Epithelial cell of alveolus of lung (primary cell): ENCODE results near the gene NDUFA3. TPM values are rescaled to one million over a fixed set of nuclear protein-coding genes. Genes with fewer than 3 reads are reported as not detected.

Experiments used
- total RNA-seq: library from RNA; depleted of rRNA; stranded (reverse); fragments of >200 nt; gene quantifications from 2 replicates; pipeline ENCODE4 v1.2.1, GENCODE V29; 2015

The NDUFA3 gene
- total RNA-seq = 47.6 and 138 TPM in 2 replicates

GRCh38 chr19:54102421-54103169 lies at the start of gene NDUFA3:
Gene NDUFA3 (plus strand): TSS chr19:54102855. CDS start chr19:54102879, 24 bp downstream.

GRCh38 chr19:54063350-54064116 lies 39.1 kb upstream of the NDUFA3 start, which contains the start of gene VSTM1:
Gene VSTM1 (minus strand): TSS chr19:54063897. CDS start chr19:54063777, 120 bp downstream.

DNA sequence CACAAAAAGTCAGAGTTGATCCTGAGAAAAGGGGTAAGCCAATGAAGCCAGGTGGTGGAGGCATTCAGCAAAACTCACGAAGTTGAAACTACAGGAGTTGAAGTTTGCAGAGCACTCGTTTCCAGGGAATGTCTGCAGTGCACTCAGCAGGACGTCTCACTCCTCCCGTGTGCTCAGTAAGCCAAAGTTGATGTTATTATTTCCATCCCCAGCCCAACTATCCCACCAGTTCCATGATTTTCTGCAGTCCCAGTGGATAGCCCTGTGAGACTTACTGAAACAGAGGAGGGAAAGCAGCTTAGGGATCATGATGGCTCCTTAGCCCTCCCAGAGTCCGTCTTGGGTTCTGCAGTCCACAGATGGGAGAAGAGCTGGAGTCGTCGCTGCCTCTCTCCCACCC lies 21.6 kb upstream of the NDUFA3 start, which contains the start of gene TARM1:
TSS of gene TARM1 (minus strand) at position 334 of the 400 bp plus-strand sequence. CDS start at position 309, 25 bp downstream.

GRCh38 chr19:54100561-54100960 lies 2.1 kb upstream of the NDUFA3 start, which contains the start of gene OSCAR:
Gene OSCAR (minus strand): TSS chr19:54100803. CDS start chr19:54100792, 11 bp downstream.

DNA sequence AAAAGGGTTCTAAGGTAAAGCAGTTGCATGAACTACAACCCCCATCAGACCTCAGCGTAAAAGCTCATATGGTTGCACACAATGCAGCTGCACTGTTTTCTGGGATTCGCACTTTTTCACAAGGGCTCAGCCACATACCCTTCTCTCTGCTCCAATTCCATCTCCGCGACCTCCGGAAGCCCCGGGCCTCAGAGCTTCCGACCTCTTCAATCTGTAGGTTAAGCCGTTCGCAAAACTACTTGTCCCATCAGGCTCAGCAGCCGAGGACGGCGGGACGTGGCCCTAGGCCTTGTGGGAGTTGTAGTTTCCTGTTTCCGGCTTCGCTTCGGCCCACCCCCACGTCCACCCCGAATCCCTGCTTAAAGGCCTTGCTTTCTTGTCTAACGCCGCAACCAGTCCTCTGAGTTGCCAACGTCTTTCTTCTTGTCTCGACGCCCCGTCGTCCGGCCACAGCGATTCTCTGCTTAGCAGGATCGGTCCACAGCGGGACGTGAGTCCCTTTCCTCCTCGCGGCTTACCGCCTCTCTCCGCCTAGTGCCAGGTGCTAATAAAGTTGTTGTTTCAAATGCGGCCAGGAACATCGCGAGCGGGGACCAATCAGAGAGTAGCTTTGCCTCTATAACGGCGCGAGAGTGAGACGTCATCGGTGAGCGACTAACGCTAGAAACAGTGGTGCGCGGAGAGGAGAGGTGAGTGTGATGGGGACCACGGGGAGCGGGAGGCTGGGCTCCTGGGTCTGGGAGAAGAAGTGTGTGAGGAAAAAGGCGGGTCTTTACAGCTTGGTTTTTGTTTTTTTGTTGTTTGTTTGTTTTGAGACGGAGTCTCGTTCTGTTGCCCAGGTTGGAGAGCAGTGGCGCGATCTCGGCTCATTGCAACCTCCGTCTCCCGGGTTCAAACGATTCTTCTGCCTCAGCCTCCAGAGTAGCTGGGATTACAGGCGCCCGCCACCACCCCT lies 12.7 kb downstream of the NDUFA3 start, which contains the start of the genes PRPF31 and TFPT:
TSS of gene PRPF31 (plus strand) at position 646 of the 955 bp plus-strand sequence. CDS start 2,525 bp downstream, outside the sequence.
TSS of gene TFPT (minus strand) at position 549 of the 955 bp plus-strand sequence. CDS start at position 161, 388 bp downstream.

GRCh38 chr19:54137699-54138488 lies 35.2 kb downstream of the NDUFA3 start, which contains the start of gene CNOT3:
Gene CNOT3 (plus strand): TSS chr19:54137762. CDS start chr19:54142979, 5,217 bp downstream.

Other genes with a start within 250 kb of the NDUFA3 start
- gene MYADM, start 235.0 kb upstream of the NDUFA3 start, total RNA-seq = 46.7 and 102 TPM in 2 replicates
- under 0.01 TPM in 1 of 2 replicates, not detected in the other for gene PRKCG, start 220.7 kb upstream of the NDUFA3 start, total RNA-seq
- gene CACNG7, start 193.6 kb upstream of the NDUFA3 start, total RNA-seq = 4.7 and 8.8 TPM in 2 replicates
- gene CACNG8, start 139.9 kb upstream of the NDUFA3 start, total RNA-seq = 0.52 and 0.56 TPM in 2 replicates
- gene CACNG6, start 111.2 kb upstream of the NDUFA3 start, total RNA-seq = 3.6 and 6.7 TPM in 2 replicates
- gene VSTM1, start 39.0 kb upstream of the NDUFA3 start, total RNA-seq = not detected in 2 replicates
- not detected in 2 replicates for gene TARM1, start 21.5 kb upstream of the NDUFA3 start, total RNA-seq
- 1.0 TPM in 1 of 2 replicates, not detected in the other for gene OSCAR, start 2.1 kb upstream of the NDUFA3 start, total RNA-seq
- 21.6 and 33.9 TPM in 2 replicates for gene TFPT, start 12.8 kb downstream of the NDUFA3 start, total RNA-seq
- gene PRPF31, start 12.9 kb downstream of the NDUFA3 start, total RNA-seq = 72.5 and 75.6 TPM in 2 replicates
- 15.9 and 29.4 TPM in 2 replicates for gene CNOT3, start 34.9 kb downstream of the NDUFA3 start, total RNA-seq
- gene LENG1, start 56.9 kb downstream of the NDUFA3 start, total RNA-seq = 7.8 and 8.5 TPM in 2 replicates
- gene TMC4, start 70.3 kb downstream of the NDUFA3 start, total RNA-seq = 3.9 TPM in 1 of 2 replicates, not detected in the other
- 139 and 146 TPM in 2 replicates for gene MBOAT7, start 86.7 kb downstream of the NDUFA3 start, total RNA-seq
- 112 and 138 TPM in 2 replicates for gene TSEN34, start 88.5 kb downstream of the NDUFA3 start, total RNA-seq
- 2,860 and 3,258 TPM in 2 replicates for gene RPS9, start 98.0 kb downstream of the NDUFA3 start, total RNA-seq
- gene LILRB3, start 120.2 kb downstream of the NDUFA3 start, total RNA-seq = not detected in 2 replicates
- gene LILRA6, start 139.9 kb downstream of the NDUFA3 start, total RNA-seq = not detected in 2 replicates
- not detected in 2 replicates for gene LILRB5, start 154.4 kb downstream of the NDUFA3 start, total RNA-seq
- not detected in 2 replicates for gene LILRB2, start 178.3 kb downstream of the NDUFA3 start, total RNA-seq
- not detected in 2 replicates for gene LILRA5, start 210.3 kb downstream of the NDUFA3 start, total RNA-seq
- not detected in 2 replicates for gene LILRA4, start 236.3 kb downstream of the NDUFA3 start, total RNA-seq